ENCODE results near the gene ATG7.

The ATG7 gene

DNA sequence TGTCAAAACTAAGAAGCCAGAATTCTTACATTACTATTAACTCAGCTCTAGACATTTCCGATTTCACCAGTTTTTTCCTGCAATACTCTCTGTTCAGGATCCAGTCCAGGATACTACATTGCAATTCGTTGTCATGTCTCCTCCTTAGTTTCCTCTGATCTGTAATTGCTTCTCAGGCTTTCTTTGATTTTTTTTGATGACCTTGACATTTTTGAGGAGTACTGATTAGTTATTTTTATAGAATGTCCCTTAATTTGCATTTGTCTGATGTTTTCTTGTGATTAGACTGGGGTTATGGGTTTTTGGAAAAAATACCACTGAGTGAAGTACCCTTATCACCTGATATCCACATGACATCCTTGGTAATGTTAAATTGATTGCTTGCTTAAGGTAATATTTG is 57.6 kb downstream of the ATG7 start:
- no peaks in the 10 kb centered on the region for H3K27me3 ChIP-seq (ENCODE audit: control insufficient read depth, low read length)
- no peaks in the 10 kb centered on the region for H3F3A ChIP-seq (ENCODE audit: control insufficient read depth, insufficient read depth)
- H4K20me1 ChIP-seq (ENCODE audit: control insufficient read depth, insufficient read depth, low read depth, low read length) = no peaks in the 10 kb centered on the region
- H3K4me1 ChIP-seq (ENCODE audit: control insufficient read depth, low read length) = no peaks in the 10 kb centered on the region
- no peaks in the 10 kb centered on the region; the same call in 1 of the 2 replicates for H3K36me3 ChIP-seq (ENCODE audit: control insufficient read depth, low read length)
- no peaks in the 10 kb centered on the region for H3K79me2 ChIP-seq (ENCODE audit: control insufficient read depth, low read length)
- H3K4me2 ChIP-seq (ENCODE audit: low read length) = no peak overlapping the region
- TF ChIP-seq EZH2phosphoT487 (IDR thresholded peaks at IDR 0.05; ENCODE audit: borderline replicate concordance, low read length) = no peak
- TF ChIP-seq, protein P1, sequence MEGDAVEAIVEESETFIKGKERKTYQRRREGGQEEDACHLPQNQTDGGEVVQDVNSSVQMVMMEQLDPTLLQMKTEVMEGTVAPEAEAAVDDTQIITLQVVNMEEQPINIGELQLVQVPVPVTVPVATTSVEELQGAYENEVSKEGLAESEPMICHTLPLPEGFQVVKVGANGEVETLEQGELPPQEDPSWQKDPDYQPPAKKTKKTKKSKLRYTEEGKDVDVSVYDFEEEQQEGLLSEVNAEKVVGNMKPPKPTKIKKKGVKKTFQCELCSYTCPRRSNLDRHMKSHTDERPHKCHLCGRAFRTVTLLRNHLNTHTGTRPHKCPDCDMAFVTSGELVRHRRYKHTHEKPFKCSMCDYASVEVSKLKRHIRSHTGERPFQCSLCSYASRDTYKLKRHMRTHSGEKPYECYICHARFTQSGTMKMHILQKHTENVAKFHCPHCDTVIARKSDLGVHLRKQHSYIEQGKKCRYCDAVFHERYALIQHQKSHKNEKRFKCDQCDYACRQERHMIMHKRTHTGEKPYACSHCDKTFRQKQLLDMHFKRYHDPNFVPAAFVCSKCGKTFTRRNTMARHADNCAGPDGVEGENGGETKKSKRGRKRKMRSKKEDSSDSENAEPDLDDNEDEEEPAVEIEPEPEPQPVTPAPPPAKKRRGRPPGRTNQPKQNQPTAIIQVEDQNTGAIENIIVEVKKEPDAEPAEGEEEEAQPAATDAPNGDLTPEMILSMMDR (IDR thresholded peaks at IDR 0.05; ENCODE audit: low read depth, low read length, poor library complexity, severe bottlenecking) = no peak
- H3K4me3 ChIP-seq (ENCODE audit: low read length) = no peak overlapping the region
- H3K9me2 ChIP-seq (replicated peaks; ENCODE audit: control insufficient read depth, low read length) = no peaks in the 10 kb centered on the region
- no peaks in the 10 kb centered on the region for H3K9me3 ChIP-seq (ENCODE audit: control insufficient read depth, insufficient read depth, low read length)
- no peak overlapping the region for H3K27ac ChIP-seq (ENCODE audit: low read depth, low read length)

DNA sequence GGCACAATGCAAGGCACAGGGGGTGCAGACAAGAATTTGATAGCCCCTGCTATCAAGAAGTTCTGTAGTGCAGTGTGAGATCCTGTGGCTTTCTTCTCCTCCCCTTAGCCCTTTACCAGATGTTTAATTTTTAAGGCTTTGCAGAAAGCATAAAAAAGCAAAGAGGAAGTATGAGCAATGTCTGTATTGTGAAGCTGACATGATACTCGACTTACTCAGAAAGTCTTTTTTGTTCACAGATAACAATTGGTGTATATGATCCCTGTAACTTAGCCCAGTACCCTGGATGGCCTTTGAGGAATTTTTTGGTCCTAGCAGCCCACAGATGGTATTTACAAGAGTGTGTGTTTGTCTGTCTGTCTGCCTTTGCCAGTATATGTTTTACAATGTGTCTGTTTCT is 58.9 kb downstream of the ATG7 start:
- no peaks in the 10 kb centered on the region for H3K79me2 ChIP-seq (ENCODE audit: control insufficient read depth, low read length)
- H3K4me1 ChIP-seq (ENCODE audit: control insufficient read depth, low read length) = no peaks in the 10 kb centered on the region
- H3K9me3 ChIP-seq (ENCODE audit: control insufficient read depth, insufficient read depth, low read length) = no peaks in the 10 kb centered on the region
- no peaks in the 10 kb centered on the region for H3K27me3 ChIP-seq (ENCODE audit: control insufficient read depth, low read length)
- H3K27ac ChIP-seq (ENCODE audit: low read depth, low read length) = no peak overlapping the region
- no peaks in the 10 kb centered on the region for H3F3A ChIP-seq (ENCODE audit: control insufficient read depth, insufficient read depth)
- no peaks in the 10 kb centered on the region for H4K20me1 ChIP-seq (ENCODE audit: control insufficient read depth, insufficient read depth, low read depth, low read length)
- H3K9me2 ChIP-seq (replicated peaks; ENCODE audit: control insufficient read depth, low read length) = no peaks in the 10 kb centered on the region
- TF ChIP-seq EZH2phosphoT487 (IDR thresholded peaks at IDR 0.05; ENCODE audit: borderline replicate concordance, low read length) = no peak
- TF ChIP-seq, protein P1 (IDR thresholded peaks at IDR 0.05; ENCODE audit: low read depth, low read length, poor library complexity, severe bottlenecking) = no peak
- no peak overlapping the region for H3K4me2 ChIP-seq (ENCODE audit: low read length)
- H3K4me3 ChIP-seq (ENCODE audit: low read length) = no peak overlapping the region
- H3K36me3 ChIP-seq (ENCODE audit: control insufficient read depth, low read length) = no peaks in the 10 kb centered on the region; the same call in 1 of the 2 replicates

DNA sequence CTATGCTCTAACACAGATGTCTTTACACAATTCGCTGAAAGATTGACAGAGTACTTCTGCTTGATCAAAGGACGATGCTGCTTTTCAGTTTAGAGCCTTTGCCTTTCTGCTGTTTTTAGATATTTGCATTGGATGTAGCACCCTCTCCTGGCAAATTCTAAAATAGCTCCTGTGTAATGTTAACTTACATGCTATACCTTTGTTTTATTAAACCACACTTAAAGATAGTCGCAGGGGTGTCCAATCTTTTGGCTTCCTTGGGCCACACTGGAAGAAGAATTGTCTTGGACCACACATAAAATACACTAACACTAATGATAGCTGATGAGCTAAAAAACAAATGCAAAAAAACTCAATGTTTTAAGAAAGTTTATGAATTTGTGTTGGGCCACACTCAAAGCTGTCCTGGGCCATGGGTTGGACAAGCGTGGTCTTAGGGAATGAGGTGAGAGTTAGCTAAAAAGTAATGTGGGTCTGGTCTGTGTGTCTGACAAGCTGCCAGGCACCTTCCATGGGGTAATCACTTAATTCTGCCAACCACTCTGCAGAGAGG is 62.9 kb downstream of the ATG7 start:
- Histone ChIP-seq H3K27ac (ENCODE audit: low read depth, low read length) (no peak overlapping the region), H3F3A (ENCODE audit: control insufficient read depth, insufficient read depth) (no peaks in the 10 kb centered on the region), H3K4me2 (ENCODE audit: low read length) (no peak overlapping the region), H3K9me3 (ENCODE audit: control insufficient read depth, insufficient read depth, low read length) (no peaks in the 10 kb centered on the region), H3K4me1 (ENCODE audit: control insufficient read depth, low read length) (no peaks in the 10 kb centered on the region), H3K36me3 (ENCODE audit: control insufficient read depth, low read length) (no peaks in the 10 kb centered on the region), H3K79me2 (ENCODE audit: control insufficient read depth, low read length) (no peaks in the 10 kb centered on the region), H4K20me1 (ENCODE audit: control insufficient read depth, insufficient read depth, low read depth, low read length) (no peaks in the 10 kb centered on the region), H3K4me3 (ENCODE audit: low read length) (no peak overlapping the region), H3K9me2 (replicated peaks; ENCODE audit: control insufficient read depth, low read length) (no peaks in the 10 kb centered on the region), H3K27me3 (ENCODE audit: control insufficient read depth, low read length) (no peaks in the 10 kb centered on the region)
- TF ChIP-seq, protein P1 (IDR thresholded peaks at IDR 0.05; ENCODE audit: low read depth, low read length, poor library complexity, severe bottlenecking) = peak; percentile 51
- TF ChIP-seq EZH2phosphoT487 (IDR thresholded peaks at IDR 0.05; ENCODE audit: borderline replicate concordance, low read length) = no peak

Data from DOHH2 (cell line).